Measurements from ENCODE around the gene ACSS2.

The ACSS2 gene, protein sequence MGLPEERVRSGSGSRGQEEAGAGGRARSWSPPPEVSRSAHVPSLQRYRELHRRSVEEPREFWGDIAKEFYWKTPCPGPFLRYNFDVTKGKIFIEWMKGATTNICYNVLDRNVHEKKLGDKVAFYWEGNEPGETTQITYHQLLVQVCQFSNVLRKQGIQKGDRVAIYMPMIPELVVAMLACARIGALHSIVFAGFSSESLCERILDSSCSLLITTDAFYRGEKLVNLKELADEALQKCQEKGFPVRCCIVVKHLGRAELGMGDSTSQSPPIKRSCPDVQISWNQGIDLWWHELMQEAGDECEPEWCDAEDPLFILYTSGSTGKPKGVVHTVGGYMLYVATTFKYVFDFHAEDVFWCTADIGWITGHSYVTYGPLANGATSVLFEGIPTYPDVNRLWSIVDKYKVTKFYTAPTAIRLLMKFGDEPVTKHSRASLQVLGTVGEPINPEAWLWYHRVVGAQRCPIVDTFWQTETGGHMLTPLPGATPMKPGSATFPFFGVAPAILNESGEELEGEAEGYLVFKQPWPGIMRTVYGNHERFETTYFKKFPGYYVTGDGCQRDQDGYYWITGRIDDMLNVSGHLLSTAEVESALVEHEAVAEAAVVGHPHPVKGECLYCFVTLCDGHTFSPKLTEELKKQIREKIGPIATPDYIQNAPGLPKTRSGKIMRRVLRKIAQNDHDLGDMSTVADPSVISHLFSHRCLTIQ

GRCh38 chr20:34876406-34877282 is at the start of gene ACSS2:
Gene ACSS2, plus strand, starts transcription at chr20:34876612. Its CDS starts 34 bp downstream, at chr20:34876646.
- peak; percentile 94 for DNase-seq

DNA sequence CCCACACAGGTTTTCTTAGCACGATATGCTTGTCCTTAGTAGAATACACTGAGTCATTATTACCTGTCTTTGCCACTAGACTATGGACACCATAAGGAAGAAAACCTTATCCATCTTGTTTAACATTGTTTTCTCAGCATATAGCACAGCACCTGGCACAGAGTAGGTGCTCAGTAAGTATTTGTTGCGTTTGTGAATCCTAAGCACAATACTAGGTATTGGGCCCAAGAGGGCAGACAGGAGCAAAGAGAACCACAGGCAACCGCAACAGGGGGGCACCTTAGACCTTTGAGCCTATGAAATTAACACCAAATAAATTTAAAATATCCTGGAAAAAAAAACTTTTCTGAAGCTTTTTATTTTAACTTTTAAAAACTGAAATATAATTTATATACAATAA is 47.2 kb upstream of the ACSS2 start:
- no peak for DNase-seq

DNA sequence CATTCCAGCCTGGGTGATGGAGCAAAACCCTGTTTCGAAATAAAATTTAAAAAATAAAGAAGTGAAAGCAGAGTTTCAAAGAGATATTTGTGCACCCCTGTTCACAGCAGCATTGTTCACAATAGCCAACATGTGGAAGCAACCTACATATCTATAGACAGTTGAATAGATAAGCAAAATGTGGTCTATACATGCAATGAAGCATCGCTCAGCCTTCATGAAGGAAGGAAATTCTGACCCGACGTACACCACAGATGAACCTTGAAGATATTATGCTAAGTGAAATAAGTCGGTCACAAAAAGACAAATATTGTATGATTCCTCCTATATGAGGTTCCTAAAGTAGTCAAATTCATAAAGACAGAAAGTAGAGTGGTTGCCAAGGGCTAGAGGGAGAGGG is 44.5 kb upstream of the ACSS2 start:
- no peak for DNase-seq

DNA sequence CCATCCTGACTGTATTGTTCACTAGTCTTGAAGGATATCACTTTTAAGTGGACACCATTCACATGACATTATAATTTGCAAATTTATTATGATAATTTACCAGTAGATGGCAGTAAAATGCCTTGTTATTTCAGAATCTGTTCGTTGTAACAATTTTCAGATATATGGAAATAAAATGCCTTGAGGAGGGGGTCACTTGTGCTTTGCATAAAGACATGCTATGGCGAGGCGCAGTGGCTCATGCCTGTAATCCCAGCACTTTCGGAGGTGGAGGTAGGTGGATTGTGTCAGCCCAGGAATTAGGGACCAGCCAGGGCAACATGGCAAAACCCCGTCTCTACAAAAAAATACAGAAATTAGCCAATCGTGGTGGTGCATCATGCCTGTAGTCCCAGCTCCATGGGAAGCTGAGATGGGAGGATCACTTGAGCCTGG is 41.9 kb upstream of the ACSS2 start:
- peak; percentile 53 for DNase-seq

- no peak for DNase-seq
Observed at GRCh38 chr20:34842143-34842542, 34.3 kb upstream of the ACSS2 start.

GRCh38 chr20:34843421-34843820 is 33.0 kb upstream of the ACSS2 start:
- DNase-seq, result no peak

- DNase-seq, result no peak
Observed at GRCh38 chr20:34848597-34848996, 27.8 kb upstream of the ACSS2 start.

DNA sequence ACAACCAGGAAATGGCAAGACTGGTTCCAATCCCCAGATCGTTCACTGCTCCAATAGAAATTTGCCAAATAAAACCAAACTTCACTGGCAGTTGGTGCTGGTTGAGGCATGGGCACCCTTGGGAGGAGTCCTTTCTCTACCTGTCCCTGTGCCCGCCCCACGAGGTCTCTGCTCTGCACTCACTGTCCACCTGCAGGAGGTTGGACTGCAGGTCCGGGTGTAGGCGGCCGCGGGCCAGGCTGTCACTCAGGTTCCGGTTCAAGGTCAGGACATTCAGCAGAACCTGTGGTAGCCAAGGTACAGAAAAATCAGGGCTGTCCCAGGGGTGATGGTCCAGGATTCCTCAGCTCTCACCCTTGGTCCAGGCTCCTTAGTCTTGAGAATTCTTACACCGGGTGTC is 26.6 kb upstream of the ACSS2 start:
- DNase-seq, result no peak

- DNase-seq, result no peak
Observed at GRCh38 chr20:34850969-34851368, 25.4 kb upstream of the ACSS2 start.

- no peak for DNase-seq
Observed at GRCh38 chr20:34852298-34852697, 24.1 kb upstream of the ACSS2 start.

DNA sequence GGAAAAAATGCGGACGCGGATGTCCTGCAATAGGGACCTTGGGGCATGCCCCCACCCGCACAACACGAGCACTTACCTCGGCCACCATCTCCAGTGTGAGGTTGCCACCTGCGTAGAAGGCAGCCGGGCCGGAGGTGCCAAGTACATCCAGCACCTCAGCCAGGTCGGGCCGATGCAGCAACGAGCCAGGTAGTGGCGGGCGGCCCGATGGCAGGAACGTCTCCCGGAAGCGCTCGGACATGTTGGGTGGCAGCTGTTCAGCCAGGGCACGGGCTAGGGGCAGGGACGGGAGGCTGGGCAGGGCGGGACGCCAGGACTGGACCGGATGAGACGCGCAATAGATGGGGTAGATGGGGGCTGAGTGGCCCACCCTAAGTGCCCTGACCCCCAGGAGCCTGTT is 17.0 kb upstream of the ACSS2 start:
- DNase-seq, result no peak

- no peak for DNase-seq
Observed at GRCh38 chr20:34859826-34860545, 16.4 kb upstream of the ACSS2 start.

GRCh38 chr20:34861386-34862084 is 14.9 kb upstream of the ACSS2 start:
- no peak for DNase-seq

- no peak for DNase-seq
Observed at GRCh38 chr20:34862724-34863123, 13.7 kb upstream of the ACSS2 start.

GRCh38 chr20:34863421-34863965 is 12.9 kb upstream of the ACSS2 start:
- DNase-seq, result no peak

DNA sequence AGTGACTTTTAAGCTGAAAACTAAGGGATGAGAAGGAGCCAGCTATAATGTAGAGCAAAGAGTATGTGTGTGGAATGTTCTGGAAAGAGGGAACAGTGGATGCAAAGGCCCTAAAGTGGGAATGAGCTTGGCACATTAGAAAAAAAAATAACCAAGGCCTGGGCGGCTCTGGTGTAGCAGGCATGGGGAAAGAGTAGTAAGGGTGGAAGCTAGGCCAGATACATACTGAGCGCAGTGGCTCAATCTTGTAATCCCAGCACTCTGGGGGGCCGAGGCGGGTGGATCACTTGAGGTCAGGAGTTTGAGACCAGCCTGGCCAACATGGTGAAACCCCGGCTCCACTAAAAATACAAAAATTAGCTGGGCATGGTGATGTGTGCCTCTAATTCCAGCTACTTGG is 12.2 kb upstream of the ACSS2 start:
- no peak for DNase-seq

DNA sequence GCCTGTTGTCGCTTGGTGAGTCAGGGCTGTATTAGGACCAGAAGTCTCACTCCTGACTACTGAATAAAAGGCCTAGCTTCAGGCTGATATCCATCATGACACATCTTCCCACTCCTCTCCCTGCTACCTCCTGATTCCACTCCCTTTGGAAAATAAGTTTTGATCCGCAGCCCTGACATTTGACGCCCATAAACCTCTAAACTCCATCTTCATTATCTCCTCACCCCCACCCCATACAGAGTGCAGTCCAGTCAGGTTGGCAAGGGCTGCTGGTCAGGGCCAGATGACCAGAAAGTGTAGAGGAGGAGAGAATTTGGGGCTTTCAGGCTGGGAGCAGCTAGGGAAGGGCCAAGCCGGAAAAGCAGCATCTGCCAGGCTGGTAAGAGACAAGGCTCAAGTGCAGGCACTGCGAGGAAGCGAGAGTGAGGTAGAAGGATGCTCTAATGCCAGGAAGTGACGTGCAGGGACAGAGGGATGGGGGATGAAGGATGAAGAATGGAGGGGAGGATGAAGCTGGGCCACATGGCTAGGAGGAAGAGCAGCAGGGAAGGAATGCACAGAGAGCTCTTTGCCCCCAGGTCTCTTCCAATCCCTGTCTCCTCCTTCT is 5.0 kb upstream of the ACSS2 start:
- no peak for DNase-seq

- DNase-seq, result no peak
Observed at GRCh38 chr20:34871966-34872621, 4.3 kb upstream of the ACSS2 start.

DNA sequence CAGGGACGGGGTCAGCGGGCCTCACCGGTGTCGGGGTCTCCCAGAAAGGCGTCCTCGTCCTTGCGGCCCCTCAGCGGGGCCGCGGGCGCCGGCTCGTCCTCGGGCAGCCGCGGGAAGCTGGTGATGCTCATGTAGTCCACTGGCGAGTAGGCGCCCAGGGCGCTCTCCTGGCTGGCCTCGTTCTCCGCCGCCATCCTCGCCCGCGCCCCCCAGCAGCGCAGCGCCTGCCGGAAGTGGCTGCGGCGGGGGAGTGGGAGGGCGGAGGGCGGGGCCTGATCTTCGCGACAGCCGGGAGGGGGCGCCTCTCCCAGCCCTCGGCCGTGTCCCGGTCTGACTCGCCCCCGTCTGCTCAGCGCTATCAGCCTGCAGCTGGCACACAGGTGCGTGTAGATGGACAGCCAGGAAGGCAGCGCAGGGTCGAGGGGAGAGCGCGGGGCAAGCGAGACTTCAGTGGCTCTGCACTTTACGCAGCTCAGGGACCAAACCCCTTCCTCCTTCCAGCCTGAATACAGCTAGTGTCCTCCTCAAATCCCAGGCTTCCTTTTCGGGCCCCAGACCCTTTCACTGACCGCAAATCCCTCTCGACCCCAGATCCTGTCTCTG is 3.7 kb upstream of the ACSS2 start, which contains the start of gene GGT7:
TSS of gene GGT7 (minus strand) at position 235 of the 603 bp plus-strand sequence. CDS start at position 194, 41 bp downstream.
- peak; percentile 88 for DNase-seq

GRCh38 chr20:34873583-34874093 is 2.8 kb upstream of the ACSS2 start:
- no peak for DNase-seq
